Fibroblast of lung (primary cell): Measurements from ENCODE around the gene CTNNB1. TPM values are rescaled to one million over a fixed set of nuclear protein-coding genes. Genes with fewer than 3 reads are reported as not detected.

Source experiments
- DNase-seq, 2 donors: peaks; one replicate each; pipeline versions ENCODE4 v3.0.0 to v3.0.0-alpha.2; 2010; ENCODE audit warnings: low read depth in 2 of 2
- H2AFZ ChIP-seq: 2 replicates; pipeline ENCODE4 v1.5.1; 2012; ENCODE audit warnings: low read length, control low read depth, inconsistent platforms
- H3K27ac ChIP-seq: 2 replicates; pipeline ENCODE4 v1.5.1; 2011; ENCODE audit warnings: low read length, control low read depth; ENCODE audit not compliant: insufficient read depth
- H3K27me3 ChIP-seq: 2 replicates; pipeline ENCODE4 v1.5.1; 2011; ENCODE audit warnings: mild to moderate bottlenecking, low read length; ENCODE audit not compliant: control insufficient read depth, insufficient read depth
- H3K36me3 ChIP-seq: 2 replicates; pipeline ENCODE4 v1.5.1; 2011; ENCODE audit warnings: low read length; ENCODE audit not compliant: control insufficient read depth, insufficient read depth
- H3K4me1 ChIP-seq: 2 replicates; pipeline ENCODE4 v1.5.1; 2011; ENCODE audit warnings: low read length; ENCODE audit not compliant: control insufficient read depth, insufficient read depth; ENCODE audit errors: extremely low read depth
- H3K4me2 ChIP-seq: 2 replicates; pipeline ENCODE4 v1.5.1; 2011; ENCODE audit warnings: low read length, control low read depth; ENCODE audit not compliant: insufficient read depth; ENCODE audit errors: extremely low read depth
- H3K4me3 ChIP-seq, 4 experiments: fragments of 200-600 bp in 1 of 4; sonication (generic) in 1 of 4; replicated peaks in 1 of 4; 2 replicates each; pipeline ENCODE4 v1.5.1; 2011 to 2016; ENCODE audit warnings: low read length in 4 of 4, low read depth in 3 of 4, mild to moderate bottlenecking in 3 of 4, control low read depth in 2 of 4, inconsistent platforms in 1 of 4, mixed read lengths in 1 of 4; ENCODE audit not compliant: insufficient read depth in 1 of 4; ENCODE audit errors: control extremely low read depth in 1 of 4
- H3K79me2 ChIP-seq: 2 replicates; pipeline ENCODE4 v1.5.1; 2012; ENCODE audit warnings: mild to moderate bottlenecking, low read length, inconsistent platforms; ENCODE audit not compliant: control insufficient read depth, insufficient read depth
- H3K9ac ChIP-seq: 2 replicates; pipeline ENCODE4 v1.5.1; 2011; ENCODE audit warnings: mild to moderate bottlenecking, low read length, control low read depth; ENCODE audit not compliant: insufficient read depth
- H3K9me3 ChIP-seq: 2 replicates; pipeline ENCODE4 v1.5.1; 2012; ENCODE audit warnings: low read depth, low read length; ENCODE audit not compliant: control insufficient read depth, insufficient read depth
- H4K20me1 ChIP-seq: 2 replicates; pipeline ENCODE4 v1.5.1; 2011; ENCODE audit warnings: low read length; ENCODE audit not compliant: control insufficient read depth, insufficient read depth; ENCODE audit errors: extremely low read depth
- CTCF ChIP-seq, 2 donors: IDR thresholded peaks in 1 of 2; conservative IDR thresholded peaks in 1 of 2; 1 replicate in 1 of 2; 2 replicates in 1 of 2; pipeline ENCODE4 v1.5.1; 2011 to 2012; ENCODE audit warnings: low read length in 2 of 2, control low read depth in 1 of 2, inconsistent platforms in 1 of 2, low read depth in 1 of 2, mild to moderate bottlenecking in 1 of 2
- EZH2 ChIP-seq: IDR thresholded peaks from 2 replicates; pipeline ENCODE4 v1.5.1; 2012; ENCODE audit warnings: low read length, control low read depth, mild to moderate bottlenecking; ENCODE audit errors: missing control alignments
- polyA plus RNA-seq, 2 donors: library from polyadenylated mRNA; depleted of rRNA in 1 of 2; stranded (reverse) in 1 of 2; unstranded in 1 of 2; fragments of >200 nt; gene quantifications; 2 replicates each; pipeline ENCODE4 v1.2.1, GENCODE V29; 2011 to 2012; ENCODE audit warnings: missing spikeins in 1 of 2
- total RNA-seq: library from RNA; depleted of rRNA; stranded (reverse); fragments of >200 nt; gene quantifications from 2 replicates; pipeline ENCODE4 v1.2.1, GENCODE V29; 2014

The CTNNB1 gene
- total and polyA plus RNA-seq, 2 donors (not counting 1 experiment from before 2014, with no cell fraction given): 266 to 792 TPM

DNA sequence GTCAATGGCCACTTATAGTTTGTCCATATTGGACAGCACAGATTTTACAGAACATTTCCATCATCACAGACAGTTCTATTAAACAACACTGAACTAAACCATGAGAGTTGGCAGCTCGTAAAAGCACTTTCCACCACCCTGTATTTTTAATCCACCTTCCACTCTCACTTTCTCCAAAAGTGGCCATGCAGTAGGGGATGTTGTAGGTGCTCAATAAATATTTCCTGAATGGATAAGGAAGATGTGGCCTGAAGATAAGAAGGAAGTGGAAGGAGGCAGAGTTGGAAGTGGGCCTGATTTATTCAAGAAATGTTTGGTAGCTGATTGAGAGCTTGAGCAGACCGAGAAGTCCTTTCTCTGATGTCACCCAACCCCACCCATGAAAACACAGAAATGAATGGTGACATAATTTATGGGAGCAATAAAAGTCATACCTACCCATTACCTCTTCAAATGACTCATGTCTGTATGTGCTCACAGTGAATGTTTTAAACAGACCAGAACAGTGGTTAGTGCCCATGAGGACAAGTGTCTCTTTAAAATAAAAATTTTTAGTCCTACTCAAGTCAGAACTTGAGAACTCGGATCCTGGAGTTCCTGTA, 39.6 kb upstream of the CTNNB1 start:
- Histone ChIP-seq H3K27me3 (no peaks in the 10 kb centered on the region), H3K4me3 (no peak overlapping the region), H3K4me2 (no peak overlapping the region), H3K4me1 (no peaks in the 10 kb centered on the region), H3K36me3 (no peaks in the 10 kb centered on the region), H3K9me3 (no peaks in the 10 kb centered on the region), H2AFZ (no peak overlapping the region), H3K79me2 (no peaks in the 10 kb centered on the region), H3K9ac (no peak overlapping the region), H3K27ac (no peak overlapping the region), H4K20me1 (no peaks in the 10 kb centered on the region)
- TF ChIP-seq EZH2 (no peak), CTCF (conservative IDR thresholded peaks at IDR 0.05 in 1 of 2, IDR thresholded peaks at IDR 0.05 in 1 of 2; ENCODE audit: low read depth in 1 of 2, low read length in 2 of 2) (no peak)
- no peak for DNase-seq

- no peak overlapping the region for H3K27ac ChIP-seq
- H3K4me3 ChIP-seq: no peak overlapping the region
These were observed 36.8 kb upstream of the CTNNB1 start for GRCh38 chr3:41162541-41162940.

DNA sequence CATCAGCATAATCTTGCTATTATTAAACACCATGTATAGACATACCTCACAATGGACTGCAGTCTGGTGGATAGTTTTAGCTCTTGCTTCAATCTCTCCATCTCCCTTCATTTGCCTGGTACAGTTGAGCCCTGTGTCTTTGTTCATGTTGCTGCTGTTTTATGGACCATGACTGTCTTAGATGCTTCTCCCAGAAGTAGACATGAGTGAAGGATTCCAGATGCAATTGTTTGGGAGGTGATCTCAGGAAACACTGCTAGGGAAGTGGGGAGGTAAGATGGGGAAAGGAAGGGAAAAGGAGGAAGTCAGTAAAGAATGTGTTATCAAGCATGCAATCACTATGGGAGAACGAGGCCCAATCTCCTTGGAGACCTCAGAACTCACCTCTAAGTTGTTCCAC, 36.3 kb upstream of the CTNNB1 start:
- no peak for DNase-seq
- H3K79me2 ChIP-seq: no peaks in the 10 kb centered on the region
- H3K4me3 ChIP-seq: no peak overlapping the region
- no peak overlapping the region for H3K27ac ChIP-seq
- no peak overlapping the region for H3K9ac ChIP-seq
- no peak overlapping the region for H2AFZ ChIP-seq
- H3K36me3 ChIP-seq: no peaks in the 10 kb centered on the region
- no peaks in the 10 kb centered on the region for H3K9me3 ChIP-seq
- H3K27me3 ChIP-seq: no peaks in the 10 kb centered on the region
- H3K4me1 ChIP-seq: no peaks in the 10 kb centered on the region
- no peak overlapping the region for H3K4me2 ChIP-seq
- H4K20me1 ChIP-seq: no peaks in the 10 kb centered on the region
- TF ChIP-seq EZH2 (no peak), CTCF (conservative IDR thresholded peaks at IDR 0.05 in 1 of 2, IDR thresholded peaks at IDR 0.05 in 1 of 2; ENCODE audit: low read depth in 1 of 2, low read length in 2 of 2) (no peak)

More at GRCh38 chr3:41162541-41162940, 36.8 kb upstream of the CTNNB1 start:
- DNase-seq: no peak
- Histone ChIP-seq H4K20me1 (no peaks in the 10 kb centered on the region), H3K4me1 (no peaks in the 10 kb centered on the region), H3K9ac (no peak overlapping the region), H3K27me3 (no peaks in the 10 kb centered on the region), H3K4me2 (no peak overlapping the region), H3K79me2 (no peaks in the 10 kb centered on the region), H3K36me3 (no peaks in the 10 kb centered on the region), H3K9me3 (no peaks in the 10 kb centered on the region), H2AFZ (no peak overlapping the region)
- no peak for TF ChIP-seq EZH2
- TF ChIP-seq CTCF (conservative IDR thresholded peaks at IDR 0.05 in 1 of 2, IDR thresholded peaks at IDR 0.05 in 1 of 2; ENCODE audit: low read depth in 1 of 2, low read length in 2 of 2): no peak
